ENCODE data around the gene KY. TPM values are rescaled to one million over a fixed set of nuclear protein-coding genes. Genes with fewer than 3 reads are reported as not detected.

The KY gene
- total and polyA plus RNA-seq, 8 donors = 0.10 to 4.3 (median 1.1) TPM

DNA sequence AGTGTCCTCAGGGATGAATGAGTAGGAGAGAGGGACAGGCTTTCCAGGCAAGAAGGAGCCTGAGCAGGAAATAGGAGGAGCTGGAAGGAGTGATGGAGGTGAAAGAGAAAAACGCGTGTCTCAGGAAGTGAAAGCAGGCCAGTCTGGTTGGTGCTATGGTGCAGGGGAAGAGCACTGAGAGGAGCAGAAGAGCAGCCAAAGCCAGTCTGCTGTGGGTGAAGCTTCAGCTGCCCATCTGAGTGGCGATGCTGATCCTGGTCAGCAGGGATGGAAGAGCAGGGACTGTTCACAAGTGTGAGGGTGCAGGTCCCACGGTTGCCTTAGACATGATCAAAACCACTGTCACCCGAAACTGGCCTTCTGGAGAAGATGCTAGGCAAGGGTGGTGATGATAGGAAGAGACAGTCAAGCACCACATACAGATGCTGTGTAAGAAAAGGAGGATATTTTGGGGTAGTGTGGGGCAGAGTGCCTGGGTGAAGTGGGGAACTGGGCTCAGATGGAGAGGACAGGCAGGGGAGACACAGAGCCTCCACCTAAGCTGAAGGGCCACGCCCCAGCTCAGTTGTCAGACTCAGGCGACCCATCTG lies 5.5 kb upstream of the KY start:
- TF ChIP-seq, protein P1, sequence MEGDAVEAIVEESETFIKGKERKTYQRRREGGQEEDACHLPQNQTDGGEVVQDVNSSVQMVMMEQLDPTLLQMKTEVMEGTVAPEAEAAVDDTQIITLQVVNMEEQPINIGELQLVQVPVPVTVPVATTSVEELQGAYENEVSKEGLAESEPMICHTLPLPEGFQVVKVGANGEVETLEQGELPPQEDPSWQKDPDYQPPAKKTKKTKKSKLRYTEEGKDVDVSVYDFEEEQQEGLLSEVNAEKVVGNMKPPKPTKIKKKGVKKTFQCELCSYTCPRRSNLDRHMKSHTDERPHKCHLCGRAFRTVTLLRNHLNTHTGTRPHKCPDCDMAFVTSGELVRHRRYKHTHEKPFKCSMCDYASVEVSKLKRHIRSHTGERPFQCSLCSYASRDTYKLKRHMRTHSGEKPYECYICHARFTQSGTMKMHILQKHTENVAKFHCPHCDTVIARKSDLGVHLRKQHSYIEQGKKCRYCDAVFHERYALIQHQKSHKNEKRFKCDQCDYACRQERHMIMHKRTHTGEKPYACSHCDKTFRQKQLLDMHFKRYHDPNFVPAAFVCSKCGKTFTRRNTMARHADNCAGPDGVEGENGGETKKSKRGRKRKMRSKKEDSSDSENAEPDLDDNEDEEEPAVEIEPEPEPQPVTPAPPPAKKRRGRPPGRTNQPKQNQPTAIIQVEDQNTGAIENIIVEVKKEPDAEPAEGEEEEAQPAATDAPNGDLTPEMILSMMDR (IDR thresholded peaks at IDR 0.05) = no peak
- no peak overlapping the region for H3K27ac ChIP-seq
- no peaks in the 10 kb centered on the region for H3K36me3 ChIP-seq
- DNase-seq (no peak), ATAC-seq (no peak)
- H3K4me3 ChIP-seq = no peak overlapping the region
- intact Hi-C loops (cut with DNase I) = no loop called here
- no peaks in the 10 kb centered on the region for H3K9me3 ChIP-seq
- peaks cover 0 to 8% of the 10 kb centered on the region in 2 donors for H3K27me3 ChIP-seq
- H3K4me1 ChIP-seq = peaks cover 0 to 5% of the 10 kb centered on the region in 2 donors

DNA sequence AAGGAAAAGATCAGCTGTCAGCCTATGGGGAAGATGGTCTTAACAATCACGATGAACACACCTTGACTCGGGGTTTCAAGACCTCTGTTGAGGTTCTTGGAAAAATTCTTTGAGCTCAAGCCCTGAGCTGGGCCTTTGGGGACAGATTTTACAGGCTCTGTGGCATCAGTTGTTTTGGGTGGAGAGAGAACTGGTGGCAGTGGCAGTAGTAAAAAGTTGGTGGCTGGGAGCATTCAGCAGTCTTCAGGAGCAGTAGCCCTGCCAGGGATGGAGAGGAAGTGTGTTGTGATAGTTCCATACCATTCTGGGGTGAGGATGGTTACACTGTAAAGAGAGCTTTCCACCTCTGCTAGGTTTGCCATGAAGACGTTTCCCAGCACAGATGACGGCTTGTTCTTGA lies 4.9 kb upstream of the KY start:
- H3K4me3 ChIP-seq = no peak overlapping the region
- no peaks in the 10 kb centered on the region for H3K36me3 ChIP-seq
- intact Hi-C loops (cut with DNase I) = no loop called here
- no peak overlapping the region for H3K27ac ChIP-seq
- no peaks in the 10 kb centered on the region for H3K9me3 ChIP-seq
- H3K4me1 ChIP-seq = peaks cover 0 to 11% of the 10 kb centered on the region in 2 donors
- peaks cover 0 to 14% of the 10 kb centered on the region in 2 donors for H3K27me3 ChIP-seq
- ATAC-seq (no peak), DNase-seq (no peak)
- TF ChIP-seq, protein P1 (IDR thresholded peaks at IDR 0.05) = no peak

DNA sequence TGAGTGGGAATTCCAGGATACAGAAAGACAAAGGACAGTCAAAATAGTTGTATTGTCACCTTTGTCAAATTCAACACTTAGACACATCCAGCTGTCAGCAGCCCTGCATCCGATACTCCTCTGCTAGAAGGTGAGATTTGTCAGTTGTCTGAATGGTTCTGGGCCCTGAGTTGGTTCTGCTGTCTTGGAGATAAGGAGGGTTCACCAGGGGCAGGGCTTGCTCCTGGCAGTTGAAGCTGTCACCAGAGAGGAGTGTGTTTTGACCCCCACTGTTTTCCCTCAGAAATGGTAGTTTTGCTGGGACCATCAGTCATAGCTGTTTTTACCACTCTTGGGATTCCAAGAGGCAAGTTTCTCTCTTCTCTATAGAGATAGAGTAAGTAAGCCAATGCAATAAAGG lies 3.2 kb upstream of the KY start:
- intact Hi-C loops (cut with DNase I) = no loop called here
- DNase-seq (no peak), ATAC-seq (no peak)
- H3K9me3 ChIP-seq = no peaks in the 10 kb centered on the region
- H3K27ac ChIP-seq = no peak overlapping the region
- TF ChIP-seq, protein P1 (IDR thresholded peaks at IDR 0.05) = no peak
- no peaks in the 10 kb centered on the region for H3K36me3 ChIP-seq
- peaks cover 0 to 15% of the 10 kb centered on the region in 2 donors for H3K4me1 ChIP-seq
- H3K27me3 ChIP-seq = peaks cover 0 to 24% of the 10 kb centered on the region in 2 donors
- H3K4me3 ChIP-seq = no peak overlapping the region

DNA sequence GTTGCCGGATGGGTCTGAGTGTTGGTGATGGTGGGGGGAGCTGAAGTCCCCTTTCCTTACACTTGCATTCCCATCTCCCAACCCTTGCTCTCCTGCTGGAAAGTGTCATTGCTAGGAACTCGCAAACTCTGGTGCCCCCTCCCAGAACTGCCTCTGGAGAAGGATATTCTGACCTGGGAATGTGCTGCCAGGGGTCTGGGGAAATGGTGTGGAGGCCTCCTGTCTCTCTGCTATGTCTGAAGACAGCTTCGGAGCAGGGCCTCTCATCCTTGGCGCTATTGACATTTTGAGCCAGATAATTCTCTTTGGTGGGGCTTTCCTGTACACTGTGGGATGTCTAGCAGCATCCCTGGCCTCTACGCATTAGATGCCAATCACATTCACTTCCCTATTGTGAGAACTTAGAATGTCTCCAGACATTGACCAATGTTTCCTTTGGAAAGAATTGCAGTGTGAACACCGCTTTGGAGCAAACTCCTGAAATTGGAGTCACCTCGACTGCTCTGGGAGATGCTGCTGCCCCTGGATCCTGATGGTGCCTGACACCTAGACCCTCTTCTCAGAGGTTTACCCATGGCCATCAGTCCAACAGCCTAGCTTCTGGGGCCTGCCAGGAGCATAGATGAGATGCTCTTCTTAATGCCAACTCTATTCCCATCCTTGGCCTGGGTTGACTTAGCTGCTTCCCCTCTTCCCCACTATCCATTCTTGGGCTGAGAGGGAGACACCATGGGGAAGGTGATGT lies 2.2 kb upstream of the KY start:
- Histone ChIP-seq H3K27ac (no peak overlapping the region), H3K27me3 (peaks cover 0 to 24% of the 10 kb centered on the region in 2 donors), H3K9me3 (no peaks in the 10 kb centered on the region), H3K36me3 (no peaks in the 10 kb centered on the region), H3K4me3 (no peak overlapping the region), H3K4me1 (peaks cover 0 to 15% of the 10 kb centered on the region in 2 donors)
- TF ChIP-seq, protein P1 (IDR thresholded peaks at IDR 0.05) = no peak
- DNase-seq = no peak
- ATAC-seq = no peak
- intact Hi-C loops (cut with DNase I) = no loop called here

DNA sequence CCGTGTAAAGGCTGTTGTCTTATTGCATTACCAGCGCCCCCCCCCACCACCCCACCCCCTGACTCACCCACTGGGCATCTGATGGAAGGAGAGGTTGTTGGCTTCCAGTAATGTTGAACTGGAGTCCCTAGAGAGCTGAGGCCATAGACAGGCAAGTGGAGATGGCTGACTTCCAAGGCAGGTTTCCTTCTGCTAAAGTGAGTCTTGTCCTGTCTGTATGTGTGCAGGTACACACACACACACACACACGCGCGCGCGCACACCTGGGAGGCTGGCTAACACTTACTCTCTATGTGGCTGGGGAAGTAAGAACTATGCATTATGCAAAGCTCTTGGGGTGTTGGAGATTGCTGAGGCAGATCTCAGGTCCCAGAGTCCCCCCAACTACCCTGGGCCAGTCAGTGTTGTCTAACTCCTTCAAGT lies 1.6 kb upstream of the KY start:
- peak in 2 of 4 donors; percentile 58 to 62 for DNase-seq
- Histone ChIP-seq H3K9me3 (no peaks in the 10 kb centered on the region), H3K27me3 (peaks cover 0 to 24% of the 10 kb centered on the region in 2 donors), H3K4me3 (no peak overlapping the region), H3K4me1 (peaks cover 0 to 15% of the 10 kb centered on the region in 2 donors), H3K27ac (no peak overlapping the region), H3K36me3 (no peaks in the 10 kb centered on the region)
- TF ChIP-seq, protein P1 (IDR thresholded peaks at IDR 0.05) = no peak
- intact Hi-C loops (cut with DNase I) = no loop called here
- peak; percentile 55 for ATAC-seq

Data from left lung (tissue), 10 donors.